ENCODE data around the gene WTAP.
A peak's percentile ranks its signal among the peaks of the same experiment; 100 is the strongest.
"Not testable (repeated sequence)": the region's sequence is repeated elsewhere in the genome, so short reads cannot be mapped to it uniquely, and the experiment has no call there.

The WTAP gene

DNA sequence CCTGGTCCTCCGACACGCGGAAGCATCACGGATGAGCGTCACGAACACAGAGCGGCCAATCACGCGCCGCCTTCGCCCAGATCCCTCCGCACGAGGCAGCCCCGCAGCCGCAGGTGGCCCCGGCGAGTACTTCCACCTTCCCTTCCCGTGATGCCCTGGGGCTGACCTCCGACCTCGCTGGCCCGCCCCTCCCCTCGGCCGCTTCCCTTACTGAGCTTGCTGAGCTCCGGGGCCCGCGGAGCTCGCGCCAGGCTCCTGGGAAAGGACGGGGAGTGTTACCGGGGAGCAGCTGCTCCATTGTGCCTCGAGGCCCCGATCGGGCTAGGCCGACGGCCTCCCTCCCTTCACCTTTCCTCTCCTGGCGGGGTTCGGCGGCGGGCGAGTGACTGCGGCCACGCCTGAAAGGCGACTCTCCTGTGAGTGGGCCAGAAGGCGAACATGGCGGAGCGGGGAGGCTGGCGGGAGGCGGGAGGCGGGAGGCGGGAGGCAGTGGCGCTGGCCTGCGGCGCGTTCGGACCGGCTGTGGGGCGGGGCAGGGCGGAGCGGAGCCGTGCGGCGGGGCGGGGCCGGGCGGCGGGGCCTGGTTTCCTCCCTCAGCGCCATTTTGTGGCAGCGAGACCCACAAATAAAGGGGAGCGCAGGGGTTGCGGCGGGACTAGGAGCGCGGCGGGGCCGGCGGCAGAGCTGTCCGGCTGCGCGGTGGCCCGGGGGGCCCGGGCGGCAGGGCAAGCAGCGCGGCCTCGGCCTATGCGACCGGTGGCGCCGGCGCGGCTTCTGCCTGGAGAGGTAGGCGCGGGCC, at the start of gene WTAP:
WTAP (plus strand) TSS at position 589 of the 799 bp plus-strand sequence. CDS start 8,760 bp downstream, outside the sequence.
- peak; percentile 98 for DNase-seq

DNA sequence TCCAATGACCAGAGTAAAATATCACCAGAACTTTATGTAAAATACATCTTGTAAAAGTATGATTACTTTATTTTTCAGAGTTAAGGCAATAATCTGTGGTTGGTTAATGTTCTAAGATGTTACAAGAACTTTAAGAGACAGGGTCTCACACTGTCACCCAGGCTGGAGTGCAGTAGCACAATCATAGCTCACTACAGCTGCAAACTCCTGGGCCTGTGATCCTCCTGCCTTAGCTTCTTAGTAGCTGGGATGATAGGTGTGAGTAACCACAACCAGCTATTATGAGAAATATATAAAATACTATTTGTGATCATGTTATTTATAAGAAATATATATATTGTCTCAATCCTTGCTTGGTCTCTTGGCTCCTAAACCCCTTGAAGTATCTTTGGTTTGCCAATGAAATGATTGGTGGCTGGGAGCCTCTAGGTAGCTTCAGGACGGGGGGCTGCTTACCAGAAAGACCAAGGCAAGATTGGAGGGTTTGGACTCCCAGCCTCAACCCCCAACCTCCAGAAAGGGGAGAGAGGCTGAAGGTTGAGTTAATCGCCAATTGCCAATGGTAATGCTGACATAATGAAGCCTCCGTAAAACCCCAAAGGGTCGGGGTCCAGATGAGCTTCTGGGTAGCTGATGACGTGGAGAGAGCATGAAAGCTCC, 49.7 kb upstream of the WTAP start:
- DNase-seq, result no peak

DNA sequence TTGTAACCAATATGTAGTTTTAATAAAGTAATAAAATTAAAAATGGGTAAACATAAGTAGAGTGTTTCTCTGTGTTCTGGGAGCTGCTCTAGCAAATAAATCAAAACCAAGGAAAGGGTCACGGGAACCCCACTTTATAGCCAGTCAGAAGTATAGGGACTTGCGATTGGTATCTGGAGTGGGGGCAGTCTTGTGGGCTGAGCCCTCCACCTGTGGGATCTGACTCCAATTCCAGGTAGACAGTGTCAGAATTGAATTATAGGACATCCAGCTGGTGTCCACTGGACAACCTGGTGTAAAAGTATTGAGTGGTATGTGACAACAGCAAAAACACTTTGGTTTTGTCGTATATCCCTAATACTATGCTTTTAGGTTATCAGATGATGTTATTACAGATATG, 48.7 kb upstream of the WTAP start:
- DNase-seq, result no peak

DNA sequence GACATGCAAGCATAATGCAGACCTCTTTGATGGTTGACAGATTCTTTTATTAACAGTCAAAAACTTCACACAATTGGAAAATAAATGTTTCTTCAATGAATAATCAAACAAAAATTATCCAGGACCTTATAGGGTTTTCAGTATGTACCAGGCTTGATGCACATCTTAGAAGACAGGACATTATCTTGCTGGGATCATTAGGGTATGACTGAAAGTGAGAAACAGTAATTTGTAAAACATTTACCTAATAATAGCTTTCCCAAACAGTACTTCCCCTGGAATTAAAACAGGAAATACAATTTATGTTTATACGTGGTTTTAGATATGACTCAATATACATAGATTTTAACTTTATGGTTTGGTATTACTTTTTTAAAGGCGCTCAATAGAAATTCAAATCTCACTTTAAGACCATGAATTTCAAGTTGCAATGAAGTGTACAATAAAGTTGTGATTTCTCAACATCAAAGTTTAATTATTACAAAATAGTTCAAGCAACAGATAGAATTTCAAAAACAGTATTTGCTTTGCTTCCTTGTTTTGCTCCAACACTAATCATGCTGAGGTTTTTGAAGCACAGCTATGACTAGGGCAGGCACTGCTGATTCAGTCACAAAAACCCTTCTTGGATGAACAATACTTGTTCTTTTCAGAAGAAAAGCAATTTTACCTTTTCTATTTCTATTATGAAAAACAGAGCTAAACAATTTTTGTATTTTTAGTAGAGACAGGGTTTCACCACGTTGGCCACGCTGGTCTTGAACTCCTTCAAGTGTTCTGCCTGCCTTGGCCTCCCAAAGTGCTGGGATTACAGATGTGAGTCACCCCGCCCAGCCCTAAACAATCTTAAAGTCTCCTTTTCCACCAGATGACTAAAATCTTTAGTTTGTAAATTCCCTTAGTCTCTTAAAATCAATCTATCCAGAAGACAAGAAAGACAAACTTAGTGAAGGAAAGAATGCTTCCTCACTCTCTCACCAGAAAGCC, 47.9 kb upstream of the WTAP start:
- DNase-seq, result no peak

DNA sequence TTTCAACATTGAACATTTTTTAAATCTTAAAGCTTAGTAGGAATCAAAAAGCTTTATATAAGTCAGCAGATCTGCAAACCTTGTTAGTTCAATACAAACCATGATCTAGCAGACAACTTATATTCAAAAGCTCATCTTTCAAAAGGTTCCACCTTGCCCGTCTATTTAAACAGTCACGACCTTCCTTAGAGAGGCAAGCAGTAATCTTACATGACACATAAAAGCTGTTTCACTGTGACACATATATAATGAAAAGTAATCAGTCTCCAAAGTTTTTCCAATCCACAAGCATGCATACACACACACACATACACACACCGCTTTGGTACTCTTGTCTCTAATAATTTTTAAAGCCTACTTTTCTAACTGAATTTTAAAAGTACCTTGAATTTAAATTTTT, 47.2 kb upstream of the WTAP start:
- DNase-seq, result no peak

DNA sequence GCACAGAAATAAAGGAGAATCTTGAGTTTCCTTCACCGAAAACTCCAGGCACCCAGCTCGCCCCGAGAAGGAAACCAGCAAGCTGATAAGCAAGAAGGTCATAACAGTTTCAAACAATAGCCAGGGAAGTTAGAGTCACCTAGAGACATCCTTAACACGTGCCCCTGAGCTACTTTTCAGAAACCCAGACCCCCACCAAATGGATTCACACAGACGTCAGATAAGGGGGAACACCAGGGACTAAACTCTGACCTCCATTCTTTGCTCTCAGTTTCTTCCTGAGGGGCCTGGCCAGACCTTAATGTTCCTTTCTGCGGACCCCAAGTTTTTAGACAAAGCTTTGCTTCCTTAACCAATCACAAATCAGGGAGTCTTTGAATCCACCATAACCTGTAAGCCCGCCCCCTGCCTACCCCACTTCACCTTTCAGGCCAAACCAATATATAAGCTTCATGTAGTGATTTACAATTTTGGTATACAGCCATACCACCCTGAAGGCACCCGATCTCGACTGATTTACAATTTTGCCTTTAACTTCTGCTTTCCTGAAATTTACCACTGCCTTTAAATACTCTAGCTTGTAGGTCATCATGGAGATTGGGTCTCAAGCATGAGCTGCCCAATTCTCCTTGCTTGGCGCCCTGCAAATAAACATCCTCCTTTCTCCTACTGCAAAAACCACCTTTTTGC, 46.0 kb upstream of the WTAP start:
- DNase-seq, result no peak

DNA sequence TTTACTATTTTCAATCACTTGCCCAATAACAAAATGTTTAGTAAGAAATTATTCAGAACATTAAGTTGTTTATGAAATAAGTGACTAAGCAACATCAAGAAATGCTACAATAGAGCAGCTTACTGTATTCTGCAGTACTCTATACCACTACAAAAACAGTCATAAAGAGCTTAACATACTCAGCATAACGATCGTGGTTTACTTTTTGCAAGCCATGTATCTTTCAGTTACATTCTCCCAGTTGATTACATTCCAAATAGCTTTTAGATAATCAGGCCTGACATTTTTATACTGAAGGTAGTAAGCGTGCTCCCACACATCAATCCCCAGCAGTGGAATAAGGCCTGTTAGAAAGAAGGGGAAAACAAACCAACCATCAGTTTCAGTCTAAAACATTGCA, 45.0 kb upstream of the WTAP start:
- no peak for DNase-seq

DNA sequence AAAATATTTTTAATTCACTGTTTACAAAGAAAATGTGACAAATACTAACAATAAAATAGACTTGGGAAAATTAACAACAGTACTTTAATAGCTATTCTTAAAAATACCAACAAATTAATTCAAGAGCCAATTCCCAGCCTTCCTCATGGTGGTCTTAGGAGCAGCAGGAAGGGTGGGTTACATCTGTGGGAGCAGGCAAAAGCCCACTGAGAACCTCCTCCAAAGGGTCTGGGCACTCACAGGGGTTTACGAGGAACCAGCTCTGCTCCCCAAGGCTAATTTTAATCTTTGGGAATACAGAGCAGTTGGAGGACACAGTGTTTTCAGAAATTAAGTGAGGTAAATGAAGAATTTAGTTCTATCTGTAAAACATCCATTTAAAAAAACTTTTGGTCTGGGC, 44.5 kb upstream of the WTAP start:
- no peak for DNase-seq

DNA sequence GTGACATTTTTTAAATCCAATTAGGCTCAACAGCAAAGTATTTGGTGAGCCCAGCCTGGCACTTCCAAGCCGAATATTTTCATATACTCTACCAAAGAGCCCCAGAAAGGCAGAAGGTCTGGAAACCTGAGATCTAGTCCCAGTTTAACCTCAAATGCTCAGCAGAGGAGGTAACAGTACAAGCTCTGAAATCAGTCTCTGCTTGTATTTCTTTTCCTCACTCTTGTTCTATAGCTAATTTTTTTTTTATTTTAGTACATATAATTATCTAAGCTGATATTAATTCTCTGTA, 43.3 kb upstream of the WTAP start:
- no peak for DNase-seq

DNA sequence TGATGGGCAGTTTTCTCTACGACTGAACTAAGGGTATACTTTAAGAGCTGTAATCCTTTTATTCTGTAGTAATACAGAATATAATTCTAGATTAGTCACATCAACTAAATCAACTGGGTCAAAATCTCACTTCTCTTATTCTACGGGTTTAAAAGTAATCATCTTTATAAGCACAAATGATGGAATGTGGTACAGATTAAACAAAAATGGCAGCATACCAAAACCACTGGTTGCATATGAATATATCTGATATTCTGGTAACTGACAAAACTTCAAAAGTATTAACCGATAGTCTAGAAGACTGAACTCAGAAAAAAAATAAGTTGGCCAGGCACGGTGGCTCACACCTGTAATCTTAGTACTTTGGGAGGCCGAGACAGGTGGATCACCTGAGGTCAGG, 41.3 kb upstream of the WTAP start:
- DNase-seq, result no peak

DNA sequence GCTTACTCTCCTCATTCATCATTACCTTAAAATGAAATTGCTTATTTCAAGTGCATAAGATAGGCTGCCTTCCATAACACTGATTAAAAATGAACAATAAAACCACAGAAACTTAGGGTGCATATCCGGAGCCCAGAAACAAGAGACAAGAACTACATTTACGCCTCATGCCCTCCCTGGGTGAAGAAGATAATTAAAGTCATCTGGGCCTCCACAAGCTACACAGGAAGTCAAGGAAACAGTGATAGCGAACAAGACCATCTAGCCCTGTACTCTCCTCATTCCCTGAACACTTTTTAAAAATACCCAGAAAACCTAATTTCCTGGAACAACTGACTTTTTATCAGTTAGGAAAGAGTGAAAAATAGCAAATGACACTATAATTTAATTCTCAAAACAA, 40.6 kb upstream of the WTAP start:
- no peak for DNase-seq

DNA sequence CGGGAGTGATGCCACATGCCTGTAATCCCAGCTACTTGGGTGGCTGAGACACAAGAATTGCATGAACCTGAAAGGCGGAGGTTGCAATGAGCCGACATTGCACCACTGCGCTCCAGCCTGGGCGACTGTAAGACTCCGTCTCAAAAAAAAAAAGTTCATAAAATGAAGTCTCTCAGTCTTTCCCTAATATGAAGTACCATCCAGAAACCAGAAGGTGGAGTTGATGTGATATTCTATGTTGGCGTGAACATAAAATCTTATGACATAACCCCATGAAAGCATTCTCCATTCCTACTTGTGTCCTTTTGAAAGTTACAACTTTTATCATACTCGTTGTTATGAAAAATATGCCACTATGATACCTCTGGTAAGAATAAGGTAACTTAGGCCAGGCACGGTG, 40.0 kb upstream of the WTAP start:
- DNase-seq, result no peak

DNA sequence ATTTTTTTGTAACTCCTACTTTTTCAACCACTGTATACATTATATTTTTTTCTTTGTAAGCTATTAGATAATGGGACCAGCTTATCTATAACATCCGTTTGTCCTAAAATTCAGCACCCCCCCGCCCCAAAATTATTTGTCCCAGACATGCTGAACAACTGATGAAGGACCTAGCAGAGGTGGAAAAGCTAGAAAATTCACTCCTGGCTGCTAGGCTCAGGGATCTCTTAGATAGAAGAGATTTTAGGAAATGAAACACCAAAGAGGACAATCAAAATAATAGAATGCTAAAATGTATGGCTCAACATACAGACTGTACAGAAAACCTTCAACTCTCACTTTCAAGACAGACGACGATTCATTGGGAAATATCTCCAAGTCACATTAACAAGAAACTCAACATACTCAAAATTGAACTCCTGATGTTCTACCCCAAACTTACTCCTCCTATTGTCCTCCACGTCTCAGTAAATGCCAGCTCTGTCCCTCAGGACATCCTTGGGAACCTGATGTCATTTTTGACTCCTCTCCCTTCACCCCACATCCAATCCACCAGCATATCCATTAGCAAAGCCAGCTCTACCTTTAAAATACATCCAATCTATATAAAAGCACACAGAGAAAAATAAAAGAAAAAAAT, 38.9 kb upstream of the WTAP start:
- DNase-seq, result no peak

DNA sequence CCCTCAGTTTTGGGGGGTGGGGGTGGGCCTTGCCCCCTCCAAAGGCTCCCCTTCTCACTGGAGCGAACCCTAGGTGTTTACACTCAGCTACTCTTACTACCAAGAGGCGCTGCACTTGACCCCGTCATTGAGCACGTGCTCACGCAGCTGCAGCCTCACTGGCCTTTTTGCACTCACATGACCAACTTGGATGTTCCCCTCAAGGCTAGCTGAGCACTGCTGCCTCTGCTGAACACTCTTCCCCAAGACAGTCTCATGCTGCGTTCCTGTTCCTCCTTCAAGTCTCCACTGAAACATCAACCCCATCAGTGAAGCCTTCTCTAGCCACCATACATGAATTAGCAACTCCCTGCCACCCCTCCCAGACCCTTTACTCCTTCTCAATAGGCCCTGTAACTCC, 38.3 kb upstream of the WTAP start:
- no peak for DNase-seq

DNA sequence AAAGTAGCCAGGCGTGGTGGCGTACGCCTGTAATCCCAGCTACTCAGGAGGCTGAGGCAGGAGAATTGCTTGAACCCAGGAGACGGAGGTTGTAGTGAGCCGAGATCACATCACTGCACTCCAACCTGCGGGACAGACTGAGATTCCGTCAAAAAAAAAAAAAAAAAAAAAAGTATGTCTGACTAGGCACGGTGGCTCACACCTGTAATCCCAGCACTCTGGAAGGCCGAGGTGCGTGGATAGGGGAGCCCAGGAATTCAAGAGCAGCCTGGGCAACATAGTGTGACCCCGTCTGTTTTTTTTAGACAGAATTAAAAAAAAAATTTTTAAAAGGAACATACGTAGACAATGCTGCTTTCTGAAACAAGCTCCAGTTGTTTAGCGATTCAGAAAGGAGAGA, 37.2 kb upstream of the WTAP start:
- DNase-seq, result not testable (repeated sequence)

DNA sequence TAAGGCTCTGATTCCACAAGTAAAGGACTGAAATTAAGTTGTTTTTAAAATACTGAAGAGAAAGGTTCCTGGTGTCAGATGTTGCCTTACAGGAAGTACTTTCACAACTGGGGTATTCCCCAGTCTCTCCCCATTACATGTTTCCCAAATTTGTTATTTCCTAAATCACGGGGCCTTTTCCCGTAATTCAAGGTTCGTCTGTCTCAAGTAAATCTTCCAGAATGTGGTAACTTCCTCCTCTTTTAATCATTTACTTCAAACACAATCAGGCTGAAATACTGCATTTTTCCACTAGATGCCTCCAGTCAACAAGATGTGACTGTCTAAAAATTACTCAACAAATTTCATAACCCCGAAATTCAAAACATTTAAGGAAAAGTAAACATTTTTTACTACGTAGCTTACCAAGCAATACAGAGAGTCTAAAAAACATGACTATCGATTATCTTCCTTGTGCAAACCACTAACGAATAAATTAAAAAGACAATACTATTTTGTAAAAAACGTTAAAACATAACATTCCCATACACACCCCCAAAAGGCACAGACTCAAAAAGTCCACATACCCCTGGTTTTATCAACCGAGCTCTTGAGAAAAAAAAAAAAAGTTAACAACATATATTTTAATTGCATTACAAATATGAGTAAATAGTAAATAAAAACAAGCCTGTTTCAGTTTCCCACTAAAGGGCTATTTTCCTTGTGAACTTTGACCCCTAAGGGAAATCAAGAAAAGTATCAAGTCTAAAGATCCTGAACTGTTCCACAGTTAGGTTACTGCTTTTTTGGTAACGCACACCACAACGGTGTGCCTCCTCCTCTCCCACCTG, 36.0 kb upstream of the WTAP start:
- DNase-seq, result peak; percentile 8

DNA sequence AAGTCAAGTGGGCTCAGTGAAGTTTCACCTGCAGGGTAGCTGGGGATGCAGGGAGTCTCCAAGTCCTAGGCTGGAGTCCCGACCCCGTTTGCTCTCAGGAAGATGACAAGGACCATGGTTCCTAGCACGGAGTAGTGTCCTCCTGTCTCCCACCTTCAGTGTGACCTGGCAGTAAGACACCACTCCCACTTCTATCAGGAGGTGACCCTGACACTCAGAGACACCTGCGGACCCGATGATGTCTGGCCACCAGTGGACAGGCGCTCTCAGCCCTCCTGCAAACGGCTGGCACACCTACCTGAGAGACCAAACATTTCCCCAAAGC, 35.4 kb upstream of the WTAP start:
- DNase-seq, result no peak

DNA sequence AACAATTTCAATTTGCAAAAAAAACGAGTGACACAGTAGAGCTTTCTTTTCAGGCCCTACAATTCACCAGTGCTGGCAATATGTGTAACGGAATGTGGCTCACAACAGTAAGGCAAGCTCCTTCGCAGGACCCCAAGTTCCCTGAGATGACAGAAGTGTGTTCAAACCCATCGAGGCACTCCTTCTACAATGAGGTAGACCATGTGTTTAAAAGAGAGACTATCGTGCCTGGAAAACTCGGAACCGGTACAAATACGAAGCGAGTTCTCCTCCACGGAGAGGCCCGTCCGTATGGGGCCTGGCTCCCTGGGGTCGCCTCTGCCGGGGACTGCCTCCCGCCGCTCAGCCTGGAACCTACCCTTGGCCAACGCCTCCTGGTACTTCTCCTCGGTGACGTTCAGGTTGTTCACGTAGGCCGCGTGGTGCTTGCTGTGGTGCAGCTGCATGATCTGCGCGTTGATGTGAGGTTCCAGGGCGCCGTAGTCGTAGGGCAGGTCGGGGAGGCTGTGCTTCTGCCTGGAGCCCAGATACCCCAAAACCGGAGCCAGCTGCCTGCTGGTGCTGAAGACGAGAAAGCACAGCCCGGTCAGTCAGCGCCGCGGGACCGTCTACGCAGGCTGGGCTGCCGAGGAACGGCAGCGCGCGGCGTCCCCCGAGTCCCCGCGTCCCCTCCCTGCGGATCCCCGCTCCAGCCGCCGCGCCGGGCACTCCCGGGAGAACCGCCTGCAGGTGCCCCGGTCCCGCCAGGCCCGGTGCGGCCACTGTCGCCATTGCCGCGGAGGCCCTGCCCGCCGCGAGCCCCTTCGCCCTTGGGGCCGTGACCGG, 34.8 kb upstream of the WTAP start:
- DNase-seq, result peak; percentile 46

DNA sequence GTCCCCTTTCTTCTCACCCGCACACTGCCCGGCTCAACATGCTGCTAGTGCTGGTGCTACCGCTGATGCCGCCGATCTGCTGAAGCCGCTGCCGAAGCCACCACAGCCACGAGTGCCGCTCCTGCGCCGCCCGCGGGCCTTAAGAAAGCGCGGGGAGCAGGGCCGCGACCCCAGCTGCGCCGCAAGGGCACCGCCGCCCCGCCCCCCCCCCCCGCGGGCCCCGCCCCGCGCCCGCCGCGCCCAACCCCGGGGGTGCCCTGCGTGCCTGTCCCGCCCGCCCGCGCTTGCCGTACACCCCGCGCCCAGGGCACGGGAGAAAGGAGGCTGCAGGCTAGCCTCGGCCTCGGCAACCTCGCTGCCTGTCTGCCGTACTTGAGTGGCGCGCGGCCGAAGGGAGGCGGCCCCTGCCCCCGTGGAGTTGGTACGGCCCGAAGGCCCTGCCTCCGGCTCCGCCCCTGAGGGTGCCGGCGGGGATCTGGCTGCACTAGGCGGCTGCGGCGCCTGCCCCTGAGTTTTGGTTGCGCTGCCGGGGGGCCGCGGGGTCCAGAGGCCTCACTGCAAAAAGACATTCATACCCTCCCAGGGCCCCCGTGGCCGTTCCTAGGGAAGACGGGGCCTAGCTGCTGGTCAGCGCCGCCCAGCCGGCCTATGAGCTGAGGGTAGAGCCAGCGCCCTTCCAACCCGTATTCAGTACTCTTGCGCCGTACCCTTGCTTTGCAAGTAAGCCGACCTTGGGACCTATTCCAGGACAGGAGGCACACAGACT, 34.0 kb upstream of the WTAP start, which contains the start of gene SOD2:
SOD2 (minus strand) TSS at position 114 of the 766 bp plus-strand sequence; CDS start at position 40, 74 bp downstream.
- peak; percentile 88 for DNase-seq
